Right lobe of liver (tissue), 6 donors: ENCODE data around the gene CNGB1. TPM values are rescaled to one million over a fixed set of nuclear protein-coding genes. Genes with fewer than 3 reads are reported as not detected.

ENCODE experiments used
- ATAC-seq, 4 donors: fragments of 200-7000 bp; cut with Tn5 transposase; one replicate each; pipeline ENCODE4 v1.9.1; 2020; ENCODE audit warnings: mild to moderate bottlenecking in 4 of 4, moderate library complexity in 4 of 4
- DNase-seq, 3 donors: peaks; one replicate each; pipeline ENCODE4 v3.0.0-alpha.2; 2020
- H3K27ac ChIP-seq, 3 donors: fragments of 200-600 bp; one replicate each; pipeline ENCODE4 v1.8.0; 2022
- H3K27me3 ChIP-seq, 2 donors: fragments of 200-600 bp; one replicate each; pipeline ENCODE4 v1.8.0; 2022
- H3K36me3 ChIP-seq, 4 donors: fragments of 200-600 bp; sonication (generic) in 1 of 4; one replicate each; pipeline versions ENCODE4 v1.5.1 to v1.8.0; 2017 to 2022; ENCODE audit warnings: control low read depth in 1 of 4
- H3K4me1 ChIP-seq, 4 donors: fragments of 200-600 bp; sonication (generic) in 1 of 4; one replicate each; pipeline versions ENCODE4 v1.5.1 to v1.8.0; 2017 to 2022; ENCODE audit warnings: control low read depth in 1 of 4
- H3K4me3 ChIP-seq, 3 donors: fragments of 200-600 bp; one replicate each; pipeline ENCODE4 v1.8.0; 2022
- H3K9me3 ChIP-seq, 4 donors: fragments of 200-600 bp; sonication (generic) in 1 of 4; one replicate each; pipeline versions ENCODE4 v1.5.1 to v1.8.0; 2017 to 2022; ENCODE audit warnings: control low read depth in 1 of 4
- POLR2A ChIP-seq: fragments of 450-650 bp; IDR thresholded peaks from one replicate; pipeline ENCODE4 v1.6.1; 2017; ENCODE audit warnings: antibody characterized with exemption, mild to moderate bottlenecking
- whole genome bisulfite sequencing: methylation state at CpG from one replicate; pipeline ENCODE4 v1.1.6; 2018; ENCODE audit warnings: low coverage, low lambda C conversion rate; ENCODE audit not compliant: insufficient coverage; ENCODE audit errors: missing lambda C conversion rate; 5-methylcytosine and 5-hydroxymethylcytosine counted together
- intact Hi-C, 2 donors: fragments of 100-400 bp; cut with DNase I; formaldehyde crosslinking; loops; one replicate each; pipeline versions ENCODE4 v1.11.2 to v1.14.1; 2022
- total RNA-seq, 6 experiments: library from RNA; depleted of rRNA in 2 of 6; stranded (reverse); fragments of >200 nt in 2 of 6; fragmentation: NEBNext Ultra II Directional in 3 of 6; extraction: Animal tissue kit (Norgen Biotek cat#: 25700) in 3 of 6; gene quantifications; one replicate each; pipeline versions ENCODE4 v1.1.0 to v1.2.4, GENCODE V29; 2016 to 2023
- TF ChIP-seq, protein P1 (sequence below), 4 donors: fragments of 200-600 bp in 3 of 4; fragments of 450-650 bp in 1 of 4; IDR thresholded peaks; one replicate each; pipeline versions ENCODE4 v1.5.1 to v1.8.0; 2016 to 2022; ENCODE audit warnings: antibody characterized with exemption in 4 of 4, mild to moderate bottlenecking in 2 of 4
- donor health status: DM: no; HTN: yes; CAD: no.
- donor health status: DM: no; HTN: no; CAD: no.
- donor health status: DM: no; HTN: no; CAD: no.
- donor health status: DM: no; HTN: yes; CAD: no.
- donor health status: DM: no; HTN: yes; CAD: no.

CNGB1 gene
- total RNA-seq, 6 experiments from 2014 or later = not detected

DNA sequence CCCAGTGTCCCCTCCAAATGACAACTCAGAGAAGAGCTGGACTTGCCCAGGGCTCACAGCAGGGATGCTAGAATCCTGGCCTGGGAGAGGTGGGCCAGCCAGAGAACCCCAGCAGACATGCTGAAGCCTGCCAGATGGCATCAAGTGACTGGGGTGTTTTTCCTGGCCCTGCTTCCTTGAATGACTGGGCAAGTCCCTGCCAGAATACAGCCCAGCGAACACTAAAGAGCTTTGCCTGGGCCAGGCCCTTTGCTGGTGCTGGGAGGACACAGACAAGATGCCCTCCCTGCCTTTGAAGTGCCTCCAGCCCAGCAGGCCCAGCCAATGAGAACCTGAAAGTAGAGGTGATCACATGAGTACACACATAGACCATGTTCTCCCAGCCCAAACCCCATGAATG is 18.0 kb upstream of the CNGB1 start:
- H3K27ac ChIP-seq = no peak overlapping the region
- TF ChIP-seq, protein P1, sequence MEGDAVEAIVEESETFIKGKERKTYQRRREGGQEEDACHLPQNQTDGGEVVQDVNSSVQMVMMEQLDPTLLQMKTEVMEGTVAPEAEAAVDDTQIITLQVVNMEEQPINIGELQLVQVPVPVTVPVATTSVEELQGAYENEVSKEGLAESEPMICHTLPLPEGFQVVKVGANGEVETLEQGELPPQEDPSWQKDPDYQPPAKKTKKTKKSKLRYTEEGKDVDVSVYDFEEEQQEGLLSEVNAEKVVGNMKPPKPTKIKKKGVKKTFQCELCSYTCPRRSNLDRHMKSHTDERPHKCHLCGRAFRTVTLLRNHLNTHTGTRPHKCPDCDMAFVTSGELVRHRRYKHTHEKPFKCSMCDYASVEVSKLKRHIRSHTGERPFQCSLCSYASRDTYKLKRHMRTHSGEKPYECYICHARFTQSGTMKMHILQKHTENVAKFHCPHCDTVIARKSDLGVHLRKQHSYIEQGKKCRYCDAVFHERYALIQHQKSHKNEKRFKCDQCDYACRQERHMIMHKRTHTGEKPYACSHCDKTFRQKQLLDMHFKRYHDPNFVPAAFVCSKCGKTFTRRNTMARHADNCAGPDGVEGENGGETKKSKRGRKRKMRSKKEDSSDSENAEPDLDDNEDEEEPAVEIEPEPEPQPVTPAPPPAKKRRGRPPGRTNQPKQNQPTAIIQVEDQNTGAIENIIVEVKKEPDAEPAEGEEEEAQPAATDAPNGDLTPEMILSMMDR (IDR thresholded peaks at IDR 0.05) = no peak
- no peak for TF ChIP-seq POLR2A
- peaks cover 0 to 6% (median 0%) of the 10 kb centered on the region in 4 donors for H3K4me1 ChIP-seq
- H3K9me3 ChIP-seq = no peaks in the 10 kb centered on the region
- no peaks in the 10 kb centered on the region for H3K36me3 ChIP-seq
- no peak overlapping the region for H3K4me3 ChIP-seq
- H3K27me3 ChIP-seq = peaks cover 0 to 6% of the 10 kb centered on the region in 2 donors
- peak in 1 of 3 donors; percentile 30 for DNase-seq
- intact Hi-C loops = no loop called here
- no peak for ATAC-seq
- no CpG with 5 or more reads among the region's 1 CpG for WGBS

DNA sequence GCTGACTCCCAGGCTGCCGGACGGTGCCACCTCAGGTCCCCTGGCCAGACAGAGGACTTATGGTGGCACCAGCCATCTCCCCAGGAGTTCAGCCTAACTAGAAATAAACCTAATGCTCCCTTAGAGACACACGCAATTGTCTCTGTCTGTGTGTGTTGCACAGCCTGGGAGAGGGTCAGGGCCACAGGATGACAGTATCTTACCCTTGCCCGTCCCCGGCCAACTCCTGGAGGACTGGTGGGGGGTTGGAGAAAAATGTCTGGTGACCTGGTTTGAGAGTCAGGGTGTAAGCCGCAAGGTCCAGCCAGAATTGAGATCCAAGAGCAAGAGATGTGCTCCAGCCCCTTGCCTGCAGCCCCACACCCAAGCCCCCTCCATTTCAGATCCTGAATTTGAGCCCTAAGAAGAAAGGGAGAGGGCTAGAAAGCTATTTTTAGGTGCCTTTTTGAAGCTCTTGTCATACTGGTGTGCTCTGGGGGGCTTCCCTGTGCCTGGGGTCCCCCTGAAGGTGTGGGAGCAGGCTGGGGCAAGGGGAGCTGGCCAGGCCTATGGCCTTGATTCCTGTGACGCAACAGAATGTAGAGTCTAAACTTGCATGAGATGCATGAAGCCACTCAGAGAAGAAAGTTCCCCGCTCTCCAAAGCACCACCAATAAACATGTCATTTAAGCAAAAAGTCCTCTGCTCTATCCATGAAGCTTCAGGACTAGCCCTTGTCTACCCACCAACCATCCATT is 16.7 kb upstream of the CNGB1 start:
- 100% methylated on average over 3 of the region's 8 CpGs for WGBS
- no peak overlapping the region for H3K27ac ChIP-seq
- no peak overlapping the region for H3K4me3 ChIP-seq
- DNase-seq (peak in 1 of 3 donors; percentile 18), ATAC-seq (no peak)
- intact Hi-C loops = no loop called here
- TF ChIP-seq, protein P1 (IDR thresholded peaks at IDR 0.05) = no peak
- TF ChIP-seq POLR2A = no peak
- peaks cover 0 to 6% of the 10 kb centered on the region in 2 donors for H3K27me3 ChIP-seq
- H3K4me1 ChIP-seq = peaks cover 0 to 6% (median 0%) of the 10 kb centered on the region in 4 donors
- no peaks in the 10 kb centered on the region for H3K9me3 ChIP-seq
- no peaks in the 10 kb centered on the region for H3K36me3 ChIP-seq

DNA sequence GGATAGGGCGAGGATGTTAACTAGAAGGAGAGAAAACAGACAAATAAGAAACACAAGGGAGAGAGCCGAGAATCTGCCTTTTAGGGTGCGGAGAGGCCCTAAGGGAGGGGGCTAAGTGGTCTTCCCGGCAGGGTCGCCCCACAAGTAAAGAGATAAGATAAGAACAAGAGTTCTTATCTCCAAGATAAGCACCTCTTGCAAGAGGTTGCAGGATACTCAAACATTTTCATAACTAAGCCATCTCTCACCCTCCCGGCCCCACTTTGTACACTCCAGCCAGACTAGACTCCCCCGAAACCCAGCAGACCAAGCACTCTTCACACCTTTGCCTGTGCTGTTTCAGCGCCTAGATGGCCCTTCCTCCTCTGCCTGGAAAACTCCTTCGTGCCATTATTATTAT is 15.3 kb upstream of the CNGB1 start:
- ATAC-seq (no peak), DNase-seq (no peak)
- no peaks in the 10 kb centered on the region for H3K9me3 ChIP-seq
- intact Hi-C loops = no loop called here
- peaks cover 0 to 6% of the 10 kb centered on the region in 2 donors for H3K27me3 ChIP-seq
- no peak for TF ChIP-seq POLR2A
- TF ChIP-seq, protein P1 (IDR thresholded peaks at IDR 0.05) = no peak
- no peak overlapping the region for H3K27ac ChIP-seq
- H3K4me1 ChIP-seq = peaks cover 0 to 6% (median 0%) of the 10 kb centered on the region in 4 donors
- no peaks in the 10 kb centered on the region for H3K36me3 ChIP-seq
- no peak overlapping the region for H3K4me3 ChIP-seq
- WGBS = 61% methylated on average over 8 of the region's 9 CpGs

DNA sequence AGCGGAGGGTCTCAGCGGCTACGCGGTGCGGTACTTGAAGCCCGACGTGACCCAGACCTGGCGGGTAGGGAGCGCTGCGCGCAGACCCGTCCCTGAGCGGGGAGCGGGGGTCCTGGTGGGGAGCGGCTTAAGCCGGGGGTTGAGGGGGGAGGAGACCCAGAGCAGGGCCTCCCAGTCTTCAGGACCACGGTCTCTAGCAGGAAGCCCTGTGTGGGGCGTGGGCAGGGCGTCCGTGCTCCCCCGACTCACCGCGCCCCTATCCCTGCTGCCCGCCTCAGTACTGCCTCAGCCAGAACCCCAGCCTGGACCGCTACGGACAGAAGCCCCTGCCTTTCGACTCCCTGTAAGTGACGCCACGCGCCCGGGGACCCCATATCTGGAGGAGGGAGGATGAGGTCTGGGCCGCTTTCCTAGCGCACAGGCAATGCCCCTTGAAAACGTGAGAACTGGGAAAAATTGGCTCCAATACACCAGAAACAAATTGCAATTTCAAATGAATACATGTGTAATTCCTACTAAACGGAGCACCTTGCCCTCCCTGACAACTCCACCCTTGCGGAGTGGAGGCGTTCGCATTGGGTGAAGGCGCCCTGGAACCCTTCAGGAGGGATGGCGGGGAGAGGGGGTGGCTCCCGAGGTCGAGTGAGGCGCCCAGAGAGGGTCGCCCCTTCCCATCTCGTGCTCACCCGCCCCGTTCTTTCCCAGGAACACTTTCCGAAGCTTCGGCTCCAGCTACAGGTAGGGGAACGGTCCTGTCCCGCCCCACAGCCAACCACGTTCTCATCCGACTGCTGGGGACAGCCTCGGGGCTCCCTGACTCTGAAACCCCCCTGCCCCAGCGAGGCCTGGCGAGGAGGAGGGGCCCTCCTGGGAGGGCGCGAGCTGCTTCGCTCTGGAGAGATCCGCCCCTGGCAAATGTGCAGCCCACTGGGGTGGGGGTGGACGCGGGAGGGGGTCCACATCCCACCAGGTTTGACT is 14.6 kb upstream of the CNGB1 start:
- DNase-seq (no peak), ATAC-seq (peak; percentile 43 to 45 (median 44))
- no peak overlapping the region for H3K27ac ChIP-seq

More for the DNA sequence above, 14.6 kb upstream of the CNGB1 start:
- peaks cover 0 to 6% (median 0%) of the 10 kb centered on the region in 4 donors for H3K4me1 ChIP-seq
- H3K9me3 ChIP-seq = no peaks in the 10 kb centered on the region
- WGBS = 22% methylated on average over 32 of the region's 62 CpGs
- TF ChIP-seq POLR2A = no peak
- TF ChIP-seq, protein P1 (IDR thresholded peaks at IDR 0.05) = no peak
- peak overlapping the region; percentile 25 to 43 (median 29) for H3K4me3 ChIP-seq
- no peaks in the 10 kb centered on the region for H3K36me3 ChIP-seq
- intact Hi-C loops = no loop called here
- H3K27me3 ChIP-seq = peaks cover 0 to 6% of the 10 kb centered on the region in 2 donors
